ENCODE data around the gene GMDS. TPM values are rescaled to one million over a fixed set of nuclear protein-coding genes. Genes with fewer than 3 reads are reported as not detected.

GMDS gene
- polyA plus RNA-seq, 1 of the 3 experiments (the other 2 are of a cell fraction) = 12.3 TPM

GRCh38 chr6:2264932-2265331 is 19.5 kb upstream of the GMDS start:
- CTCF ChIA-PET = no interaction called here
- no peak overlapping the region for H3K4me3 ChIP-seq (ENCODE audit: low read depth in 2 of 2, low read length in 1 of 2)

GRCh38 chr6:2263896-2264295 is 18.5 kb upstream of the GMDS start:
- Histone ChIP-seq H4K20me1 (ENCODE audit: insufficient read depth) (no peaks in the 10 kb centered on the region), H3K4me2 (no peak overlapping the region), H3K27me3 (ENCODE audit: insufficient read depth) (no peaks in the 10 kb centered on the region), H3K79me2 (ENCODE audit: insufficient read depth) (no peaks in the 10 kb centered on the region), H3F3A (replicated peaks; ENCODE audit: insufficient read depth) (peaks cover 6% of the 10 kb centered on the region), H3K27ac (ENCODE audit: low read depth in 2 of 2, low read length in 1 of 2) (no peak overlapping the region), H3K9me3 (no peaks in the 10 kb centered on the region), H3K4me3 (ENCODE audit: low read depth in 2 of 2, low read length in 1 of 2) (no peak overlapping the region), H3K4me1 (ENCODE audit: control insufficient read depth in 1 of 2, insufficient read depth in 2 of 2, low read depth in 1 of 2, low read length in 1 of 2) (peaks cover 0 to 19% of the 10 kb centered on the region in 2 experiments; a peak in 1 of 4 replicates), H2AFZ (ENCODE audit: low read depth) (no peak overlapping the region), H3K9ac (no peak overlapping the region), H3K36me3 (replicated peaks in 1 of 2; ENCODE audit: control insufficient read depth in 1 of 2, insufficient read depth in 2 of 2, low read length in 1 of 2) (no peaks in the 10 kb centered on the region), H3K9me2 (no peaks in the 10 kb centered on the region)
- WGBS (ENCODE audit: low lambda C conversion rate) = no CpG with 5 or more reads among the region's 1 CpG
- DNase-seq = no peak
- POLR2A ChIA-PET = no interaction called here
- CTCF ChIA-PET = no interaction called here
- TF ChIP-seq REST (IDR thresholded peaks at IDR 0.05; ENCODE audit: low read depth, low read length) = no peak
- TF ChIP-seq FOXM1 (IDR thresholded peaks at IDR 0.05; ENCODE audit: low read depth) = no peak
- TF ChIP-seq MEF2A (IDR thresholded peaks at IDR 0.05; ENCODE audit: borderline replicate concordance, low read depth) = no peak
- no peak for TF ChIP-seq TEAD4 (IDR thresholded peaks at IDR 0.05; ENCODE audit: borderline replicate concordance, insufficient read depth)
- TF ChIP-seq USF1 (IDR thresholded peaks at IDR 0.05; ENCODE audit: borderline replicate concordance, low read depth) = no peak
- no peak for TF ChIP-seq CTCF (IDR thresholded peaks at IDR 0.05)
- TF ChIP-seq GABPA (IDR thresholded peaks at IDR 0.05; ENCODE audit: low read depth) = no peak

More at GRCh38 chr6:2264932-2265331, 19.5 kb upstream of the GMDS start:
- TF ChIP-seq TAF1 (IDR thresholded peaks at IDR 0.05; ENCODE audit: borderline replicate concordance, low read depth, low read length) (no peak), MEF2A (IDR thresholded peaks at IDR 0.05; ENCODE audit: borderline replicate concordance, low read depth) (no peak), EP300 (IDR thresholded peaks at IDR 0.05; ENCODE audit: borderline replicate concordance in 1 of 2, low read depth in 1 of 2, low read length in 1 of 2) (no peak), POLR2AphosphoS5 (IDR thresholded peaks at IDR 0.05; ENCODE audit: low read depth, low read length) (no peak), MXI1 (IDR thresholded peaks at IDR 0.05; ENCODE audit: low read depth, low read length) (no peak), CTCF (IDR thresholded peaks at IDR 0.05) (no peak), TEAD4 (IDR thresholded peaks at IDR 0.05; ENCODE audit: borderline replicate concordance, insufficient read depth) (no peak), FOXM1 (IDR thresholded peaks at IDR 0.05; ENCODE audit: low read depth) (no peak), MAX (IDR thresholded peaks at IDR 0.05; ENCODE audit: low read depth) (no peak), RAD21 (IDR thresholded peaks at IDR 0.05; ENCODE audit: low read length) (no peak), USF2 (IDR thresholded peaks at IDR 0.05; ENCODE audit: borderline replicate concordance, low read depth, low read length) (no peak), RFX5 (IDR thresholded peaks at IDR 0.05; ENCODE audit: low read length) (no peak)
- Histone ChIP-seq H3K79me2 (ENCODE audit: insufficient read depth) (no peaks in the 10 kb centered on the region), H3K27me3 (ENCODE audit: insufficient read depth) (no peaks in the 10 kb centered on the region), H3K27ac (ENCODE audit: low read depth in 2 of 2, low read length in 1 of 2) (no peak overlapping the region), H3F3A (replicated peaks; ENCODE audit: insufficient read depth) (peaks cover 6% of the 10 kb centered on the region), H4K20me1 (ENCODE audit: insufficient read depth) (no peaks in the 10 kb centered on the region), H3K4me1 (ENCODE audit: control insufficient read depth in 1 of 2, insufficient read depth in 2 of 2, low read depth in 1 of 2, low read length in 1 of 2) (peaks cover 0 to 19% of the 10 kb centered on the region in 2 experiments; a peak in 1 of 4 replicates), H3K4me2 (no peak overlapping the region), H3K9me3 (no peaks in the 10 kb centered on the region), H3K9ac (no peak overlapping the region), H2AFZ (ENCODE audit: low read depth) (no peak overlapping the region), H3K9me2 (no peaks in the 10 kb centered on the region), H3K36me3 (replicated peaks in 1 of 2; ENCODE audit: control insufficient read depth in 1 of 2, insufficient read depth in 2 of 2, low read length in 1 of 2) (no peaks in the 10 kb centered on the region)
- DNase-seq = no peak
- POLR2A ChIA-PET = no interaction called here
- WGBS (ENCODE audit: low lambda C conversion rate) = 88% methylated on average over 2 of the region's 2 CpGs

Data from SK-N-SH (cell line).